ENCODE results near the gene TCF19.

Gene TCF19

DNA sequence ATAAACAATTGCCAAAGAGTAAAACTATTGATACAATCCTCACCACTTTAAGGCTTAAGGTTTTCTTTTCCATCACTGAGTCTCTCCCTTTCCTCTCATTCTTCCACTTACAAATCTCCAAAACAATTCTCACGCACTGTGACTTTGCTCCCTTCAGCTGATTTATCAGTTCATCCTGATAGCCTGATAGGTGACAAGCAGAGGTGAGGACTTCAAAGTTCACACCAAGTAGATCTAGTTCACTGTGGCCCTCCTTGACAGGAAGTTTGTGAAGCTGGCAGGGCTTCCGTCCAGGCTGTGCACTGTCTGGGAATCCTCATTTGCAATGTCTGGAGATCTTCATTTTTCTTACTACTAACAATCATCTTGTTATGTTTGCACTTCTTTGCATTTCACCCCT lies 47.2 kb downstream of the TCF19 start:
- no peak for DNase-seq (ENCODE audit: low read depth in 2 of 2)

DNA sequence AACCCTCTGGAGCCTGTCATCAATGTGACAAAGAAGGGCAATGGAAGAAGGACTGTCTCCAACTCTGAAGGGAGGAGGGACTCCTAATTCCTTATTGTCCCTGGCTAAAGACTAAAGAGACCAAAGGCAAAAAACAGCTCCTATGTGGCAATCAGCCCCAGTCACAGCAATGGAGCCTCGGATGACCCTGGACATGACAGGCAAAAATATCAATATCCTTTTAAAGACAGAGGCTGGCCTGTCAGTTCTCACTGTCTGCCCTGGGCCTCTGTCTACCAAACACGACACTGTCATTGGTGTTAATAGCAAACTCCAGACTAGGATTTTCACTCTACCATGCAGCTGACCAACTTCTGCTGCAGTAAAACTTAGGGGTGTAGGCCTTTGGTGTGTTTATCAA lies 50.1 kb downstream of the TCF19 start:
- no peak for DNase-seq (ENCODE audit: low read depth in 2 of 2)

DNA sequence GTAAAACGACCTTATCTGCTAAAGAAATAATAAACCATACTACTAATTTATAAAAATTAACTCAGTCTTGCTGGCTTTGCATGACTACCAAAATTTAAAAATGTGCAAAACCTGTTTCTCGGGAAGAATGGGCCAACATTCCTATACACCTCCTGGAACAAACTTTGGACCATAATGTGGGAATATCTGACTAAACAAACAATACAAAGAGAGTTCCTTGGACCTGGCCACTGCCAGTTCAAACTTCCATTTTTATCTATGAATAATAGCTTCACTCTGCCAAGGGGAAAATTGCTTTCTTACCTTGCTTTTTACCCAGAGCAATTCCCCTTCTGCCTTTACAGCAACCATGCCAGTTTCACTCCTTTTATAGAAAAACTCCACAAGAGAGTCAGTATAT lies 50.7 kb downstream of the TCF19 start:
- DNase-seq (ENCODE audit: low read depth in 2 of 2) = no peak

DNA sequence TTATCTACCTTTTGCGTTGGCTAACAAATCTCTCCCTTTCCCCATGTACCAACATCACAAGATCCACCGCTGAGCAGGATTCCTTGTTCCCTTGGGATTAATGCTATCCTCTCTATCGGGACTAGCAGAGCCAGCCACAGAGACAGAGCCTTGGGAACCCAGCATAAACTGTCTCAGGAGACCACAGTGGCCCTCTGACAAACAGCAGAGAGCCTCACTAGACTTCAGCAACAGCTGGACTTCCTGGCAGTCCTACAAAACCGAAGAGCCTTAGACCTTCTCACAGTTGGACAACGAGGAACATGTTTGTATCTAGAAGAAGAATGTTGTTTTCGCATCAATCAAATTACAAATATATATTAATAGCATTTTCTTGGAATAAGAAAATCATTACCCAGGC lies 51.7 kb downstream of the TCF19 start:
- no peak for DNase-seq (ENCODE audit: low read depth in 2 of 2)

DNA sequence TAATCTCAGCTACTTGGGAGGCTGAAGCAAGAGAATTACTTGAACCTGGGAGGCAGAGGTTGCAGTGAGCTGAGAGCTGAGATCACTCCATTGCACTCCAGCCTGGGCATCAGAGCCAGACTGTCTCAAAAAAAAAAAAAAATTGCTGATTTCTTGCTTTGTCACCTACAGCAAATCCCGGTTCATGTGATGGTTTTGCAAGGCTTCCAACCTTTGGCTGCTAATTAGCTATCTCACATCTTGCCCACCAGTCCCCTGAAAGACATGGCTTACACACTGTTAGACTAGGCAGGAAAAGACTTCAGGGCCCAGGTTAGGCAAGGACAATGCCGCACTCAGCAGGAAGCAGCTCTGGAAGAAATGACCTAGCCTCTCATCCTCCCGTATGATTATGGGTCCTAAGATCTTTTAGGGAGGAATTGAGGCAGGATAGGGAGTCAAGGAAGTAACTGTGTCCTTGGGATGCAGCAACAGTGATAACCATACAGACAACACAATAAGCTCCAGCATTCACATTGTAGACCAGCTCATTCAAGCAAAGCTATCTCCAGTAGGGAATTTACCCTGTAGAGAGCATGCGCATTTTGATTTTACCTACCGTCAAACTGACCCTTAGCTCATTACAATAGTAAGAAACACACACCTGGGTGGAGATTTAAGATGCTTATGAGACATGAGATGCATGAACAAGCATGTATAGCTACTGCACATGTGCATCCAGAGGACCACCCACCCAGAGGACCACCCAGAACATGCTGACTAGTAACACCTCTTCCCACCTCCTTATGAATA lies 52.5 kb downstream of the TCF19 start:
- no peak for DNase-seq (ENCODE audit: low read depth in 2 of 2)
